ENCODE measurements around the gene CCDC15.
A peak's percentile ranks its signal among the peaks of the same experiment; 100 is the strongest.

CCDC15 gene

DNA sequence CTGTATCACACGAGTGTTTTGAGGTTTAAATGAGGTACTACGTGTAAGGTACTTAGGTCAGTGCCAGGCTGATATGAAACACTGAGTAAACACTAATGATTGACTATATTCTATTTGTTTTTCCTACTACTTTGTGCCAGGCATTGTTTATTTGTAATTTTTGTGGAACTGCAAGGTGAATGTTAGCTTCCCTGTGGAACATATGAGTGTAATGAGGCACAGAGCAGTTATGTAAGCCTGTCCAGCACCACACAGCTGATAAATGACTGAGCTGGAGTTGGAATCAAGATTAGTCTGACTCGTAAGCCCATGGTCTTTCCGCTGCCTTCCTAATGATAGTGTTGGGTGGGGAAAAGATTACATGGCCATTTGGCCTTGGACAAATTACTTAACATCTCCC, 115.0 kb downstream of the CCDC15 start:
- DNase-seq = peak in 3 of 4 experiments; percentile 54 to 70 (median 55)

DNA sequence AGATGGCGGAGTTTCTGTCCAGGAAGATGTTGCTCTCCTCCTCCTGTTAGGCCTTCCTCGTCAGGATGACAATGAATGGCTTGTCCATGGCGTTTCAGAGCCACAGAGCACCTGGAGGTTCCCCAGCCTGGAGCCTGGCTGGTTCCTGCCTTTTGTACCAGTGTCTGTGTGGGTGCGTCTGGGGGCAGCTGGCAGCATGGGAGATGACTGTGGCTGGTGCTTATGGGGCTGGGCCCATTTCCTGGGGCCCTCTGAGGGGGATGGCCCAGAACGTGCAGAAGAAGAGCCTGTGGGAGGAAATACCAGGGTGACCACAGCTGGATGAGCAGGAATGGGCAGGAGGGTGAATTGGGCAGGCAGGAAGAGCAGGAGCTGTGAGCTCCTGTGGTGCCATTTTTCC, 115.8 kb downstream of the CCDC15 start:
- peak; percentile 44 to 80 (median 79) for DNase-seq

DNA sequence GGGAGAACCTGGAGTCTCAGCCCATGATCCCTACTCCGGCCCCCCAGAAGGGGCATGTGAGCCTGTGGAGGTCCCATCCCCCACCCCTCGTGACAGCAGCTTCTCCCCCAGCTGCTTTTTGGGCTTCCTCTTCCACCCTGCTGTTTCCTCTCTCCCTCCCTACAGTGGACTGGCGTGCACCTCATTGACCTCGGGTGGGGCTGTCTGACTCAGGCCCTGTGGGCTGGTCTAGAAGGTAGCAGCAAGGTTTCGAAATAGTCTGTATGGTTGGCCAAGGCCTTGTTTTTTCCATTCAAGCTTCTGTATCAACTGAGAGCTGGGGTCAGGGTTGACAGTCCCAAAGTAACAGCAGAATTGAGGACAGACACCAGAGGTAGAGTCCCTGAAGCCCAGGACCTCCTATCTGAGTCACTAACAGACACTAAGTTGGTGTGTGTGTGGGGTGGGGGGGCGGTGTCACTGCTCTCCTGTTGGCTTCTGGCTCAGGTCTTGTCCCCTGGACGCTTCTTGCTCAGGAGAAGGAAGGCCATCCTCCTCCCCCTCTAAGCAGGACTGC, 116.8 kb downstream of the CCDC15 start:
- DNase-seq = peak; percentile 93 to 98 (median 97)

DNA sequence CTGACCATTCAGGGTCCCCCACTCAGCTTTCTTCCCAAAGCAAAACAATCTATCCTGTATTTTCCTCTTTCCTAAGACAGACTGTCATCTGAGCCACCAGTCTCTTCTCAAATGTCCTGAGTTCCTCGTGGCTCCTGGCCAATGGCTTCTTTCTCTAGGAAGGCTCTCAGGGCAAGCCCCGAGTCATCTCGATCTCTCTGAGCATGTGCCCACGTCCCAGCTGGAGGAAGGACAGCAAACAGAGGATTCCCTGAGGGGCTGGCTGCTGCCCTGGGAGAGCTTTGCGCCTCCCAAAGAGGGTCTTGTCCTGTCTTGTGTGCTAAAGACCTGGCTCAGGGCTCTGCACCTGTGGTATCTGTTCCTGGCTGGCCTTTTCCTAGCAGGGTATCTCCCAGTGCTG, 117.4 kb downstream of the CCDC15 start:
- DNase-seq = peak; percentile 53 to 77 (median 72)

DNA sequence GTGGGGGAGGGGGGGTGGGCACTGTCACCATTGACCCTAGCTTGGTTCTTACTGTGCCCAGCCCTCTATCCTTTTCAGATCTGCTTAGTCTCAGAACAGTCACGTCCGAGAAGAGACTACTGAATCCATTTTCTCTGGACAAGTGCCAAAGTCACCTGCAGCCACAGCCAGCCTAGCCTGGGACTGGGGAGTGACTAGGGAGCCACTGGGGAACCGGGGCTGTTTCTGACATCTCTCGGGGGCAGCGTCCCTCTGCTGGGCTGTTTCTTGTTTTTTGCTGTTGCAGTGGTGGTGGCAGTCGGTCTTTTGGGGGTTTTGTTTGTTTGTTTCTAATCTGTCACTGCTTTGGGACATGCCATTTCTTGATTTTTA, 117.8 kb downstream of the CCDC15 start:
- no peak for DNase-seq

DNA sequence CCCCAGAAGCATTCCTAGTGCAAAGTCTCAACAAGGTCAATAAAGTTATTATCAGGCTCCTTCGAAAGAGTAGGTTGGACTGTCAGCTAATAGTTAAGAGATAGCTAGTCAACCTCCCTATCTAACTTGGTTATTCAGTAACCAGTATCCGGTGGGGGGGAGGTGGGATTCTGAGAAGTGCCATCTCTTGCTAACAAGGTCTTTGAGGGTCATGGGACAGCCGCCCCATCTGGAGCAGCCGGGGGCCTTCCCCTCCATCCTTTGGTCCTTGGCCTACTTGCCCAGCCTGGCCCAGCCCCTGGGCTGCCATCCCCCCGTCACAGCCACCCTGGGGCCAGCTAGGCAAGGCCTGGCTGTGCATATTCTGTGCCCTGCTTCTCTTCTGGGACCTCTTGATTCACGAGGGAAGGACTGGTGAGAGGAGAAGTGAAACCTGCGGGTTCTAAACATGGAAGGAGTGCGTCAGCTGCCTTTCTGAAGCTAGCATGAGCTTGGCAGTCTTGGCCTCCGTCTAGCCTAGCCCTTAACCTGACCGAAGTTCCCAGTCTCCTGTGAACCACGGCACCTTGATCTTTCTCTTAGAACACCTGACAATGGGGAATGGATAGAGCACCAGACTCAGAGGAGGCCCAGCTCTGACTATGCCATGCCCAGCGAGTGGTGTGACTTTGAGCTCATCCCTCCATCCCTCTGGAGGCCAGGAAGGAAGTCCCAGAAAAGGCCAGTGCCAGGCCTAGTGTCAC, 118.4 kb downstream of the CCDC15 start:
- DNase-seq = peak; percentile 86 to 94 (median 91)

DNA sequence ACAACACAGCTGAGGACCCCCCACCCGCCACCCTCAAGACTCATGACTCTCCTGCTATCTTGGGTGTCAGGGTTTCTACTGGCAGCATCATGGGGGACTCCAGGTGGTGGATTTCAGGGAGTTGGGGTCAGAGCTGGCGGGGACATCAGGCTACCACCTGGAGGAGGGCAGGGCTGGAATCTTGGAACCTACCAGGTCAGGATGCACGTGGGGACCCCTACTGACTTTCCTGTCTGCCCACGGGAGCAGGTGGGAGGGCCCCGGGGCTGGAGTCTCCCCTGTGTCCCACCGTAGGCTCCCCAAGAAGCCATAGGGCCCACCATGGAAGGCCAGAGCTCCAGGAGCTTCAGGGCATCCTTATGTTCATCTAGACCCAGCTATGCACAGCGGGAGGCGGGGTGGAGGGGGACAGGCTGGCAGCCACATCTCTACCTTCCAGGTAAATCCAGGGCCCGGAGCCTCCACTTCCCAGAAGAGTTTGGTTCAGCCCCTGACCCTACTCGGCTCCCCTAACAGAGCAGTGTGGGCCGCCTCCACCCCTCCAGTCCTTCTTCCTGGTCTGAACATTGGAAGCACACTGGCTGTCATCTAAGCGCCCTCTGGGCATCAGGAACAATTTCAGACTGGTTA, 119.1 kb downstream of the CCDC15 start:
- DNase-seq = no peak

DNA sequence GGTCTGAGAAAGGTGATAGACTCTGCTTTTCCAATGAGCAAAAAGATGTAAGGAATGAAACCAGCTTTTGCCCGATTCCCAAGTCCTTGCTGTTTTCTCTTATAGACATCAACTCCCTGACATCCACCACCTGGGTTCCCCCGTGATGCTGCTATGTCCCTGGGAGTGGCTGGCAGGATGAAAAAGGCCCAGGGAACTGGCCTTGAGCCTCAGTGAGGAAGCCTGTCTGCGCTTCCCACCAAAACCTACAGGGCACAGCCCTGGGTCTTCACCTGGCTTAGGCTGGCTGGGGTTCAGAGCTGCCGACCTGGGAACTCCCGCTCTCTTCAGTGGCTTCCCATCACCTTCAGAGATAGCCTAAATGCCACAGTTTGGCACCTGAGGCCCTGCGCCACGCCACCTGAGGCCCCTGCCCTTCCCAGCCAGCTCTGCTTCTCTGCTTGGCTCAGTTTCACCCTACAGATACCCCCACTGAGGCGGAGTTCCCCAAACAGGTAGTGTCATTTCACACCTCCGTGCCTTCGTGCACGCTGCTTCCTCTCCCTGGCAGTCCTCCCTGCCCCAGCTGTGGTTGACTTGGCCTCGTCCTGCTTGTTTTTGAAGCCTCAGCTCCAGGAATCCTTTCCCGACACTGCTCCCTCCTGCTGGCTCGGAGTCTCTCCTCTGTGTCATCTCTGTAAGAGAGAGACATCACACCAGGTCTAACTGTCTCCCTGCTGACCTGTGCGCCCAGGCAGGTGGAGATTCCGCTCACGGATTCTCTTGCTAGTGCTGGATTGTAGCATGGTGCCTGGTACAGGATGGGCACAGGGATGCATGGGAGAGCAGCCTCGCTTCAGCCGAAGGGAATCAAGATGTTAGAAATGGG, 119.8 kb downstream of the CCDC15 start:
- DNase-seq = no peak

DNA sequence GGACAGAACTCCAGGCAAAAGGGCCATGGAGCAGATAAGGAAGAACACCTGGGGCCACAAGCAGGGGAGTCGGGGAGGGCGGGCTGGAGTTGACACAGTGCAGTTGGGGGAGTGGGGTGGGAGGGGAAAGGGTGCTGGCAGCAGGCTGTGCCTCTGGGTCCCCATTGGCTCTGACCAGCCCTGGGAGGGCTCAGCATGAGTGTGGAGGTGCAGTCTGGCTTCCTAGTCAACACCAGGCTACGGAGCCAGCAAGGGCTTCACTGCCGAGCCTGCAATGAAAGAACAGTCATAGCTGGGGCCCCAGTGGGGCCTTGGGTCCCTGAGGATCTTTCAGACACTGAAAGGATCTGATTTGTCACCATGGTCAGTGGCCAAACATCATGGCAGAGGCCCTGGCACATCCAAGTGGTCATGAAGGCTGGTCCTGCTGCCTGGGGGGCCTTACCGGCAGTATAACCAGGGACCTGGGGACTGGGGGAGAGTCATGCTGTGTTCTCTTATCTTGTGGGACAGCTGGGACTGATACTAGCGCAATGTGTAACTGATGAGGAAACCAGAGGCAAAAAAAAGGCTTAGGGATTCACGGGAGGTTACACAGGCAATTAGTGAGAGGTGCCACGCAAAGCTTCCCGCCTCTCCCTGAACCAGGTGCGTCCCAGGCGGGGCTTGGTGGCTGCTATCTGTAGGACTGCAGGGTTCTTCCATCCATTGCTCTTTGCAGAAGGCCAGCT, 120.7 kb downstream of the CCDC15 start:
- no peak for DNase-seq

DNA sequence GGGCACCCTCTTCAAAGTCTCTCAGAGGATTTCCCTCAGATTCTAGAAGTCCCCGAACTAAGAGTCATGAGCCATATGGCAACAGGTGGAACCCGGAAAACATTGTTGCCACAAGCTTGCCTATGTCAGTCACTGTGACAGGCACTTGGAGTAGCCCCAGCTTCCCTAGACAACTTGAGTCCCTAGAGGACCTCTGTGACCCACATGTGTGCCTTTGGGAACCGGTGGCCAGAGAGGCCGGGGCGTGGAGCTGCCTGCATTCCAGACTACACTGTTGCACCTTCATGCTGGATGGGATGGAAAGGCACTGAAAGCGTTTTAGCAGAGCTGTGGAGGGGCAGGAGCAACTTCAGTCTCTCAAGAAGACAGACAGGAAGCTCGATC, 121.2 kb downstream of the CCDC15 start:
- no peak for DNase-seq

DNA sequence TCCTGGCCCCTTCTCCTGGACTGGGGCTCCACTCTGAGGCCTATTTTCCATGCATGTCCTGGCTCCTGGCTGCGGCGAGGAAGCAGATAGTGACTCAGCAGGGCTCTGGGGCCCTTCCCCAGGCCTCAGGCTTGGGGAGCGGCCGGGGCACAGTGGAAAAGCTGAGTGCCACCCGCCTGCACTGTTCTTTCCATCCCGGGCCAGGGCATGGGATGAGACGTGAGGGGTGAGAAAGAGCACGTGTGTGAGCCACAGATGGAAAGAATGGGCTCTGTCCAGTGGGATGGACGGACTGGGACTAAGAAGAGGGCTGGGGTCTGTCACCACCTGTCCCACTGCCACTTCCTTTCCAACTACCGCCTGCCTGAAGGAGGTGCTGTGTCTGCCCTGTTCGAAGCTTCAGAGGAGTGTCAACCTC, 121.9 kb downstream of the CCDC15 start:
- DNase-seq = peak in 2 of 4 experiments; percentile 41 to 55

DNA sequence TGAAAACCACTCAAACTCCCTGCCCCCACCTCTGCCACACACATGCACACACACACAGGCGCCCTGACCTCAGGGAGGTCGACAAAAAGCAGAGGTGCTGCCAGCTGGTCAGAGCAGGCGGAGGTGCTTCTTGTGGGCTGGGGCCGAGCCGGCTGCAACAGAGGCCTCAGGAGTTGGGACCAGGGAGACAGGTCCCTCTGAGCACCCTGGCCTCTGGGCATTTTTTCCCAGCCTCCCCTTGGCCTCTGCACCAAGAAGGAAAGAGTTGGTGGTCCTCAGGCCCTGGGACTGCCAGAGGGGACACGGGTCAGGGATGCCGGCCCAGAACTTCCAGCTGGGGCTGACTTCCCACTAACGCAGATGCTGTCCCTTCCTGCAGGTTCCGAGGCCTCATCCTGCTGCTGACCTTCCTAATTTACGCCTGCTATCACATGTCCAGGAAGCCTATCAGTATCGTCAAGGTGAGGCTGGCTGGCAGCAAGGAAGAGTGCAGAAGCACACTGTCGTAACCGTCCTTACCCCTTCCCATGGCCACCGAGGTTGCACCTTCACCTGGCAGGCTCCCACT, 122.5 kb downstream of the CCDC15 start:
- no peak for DNase-seq

DNA sequence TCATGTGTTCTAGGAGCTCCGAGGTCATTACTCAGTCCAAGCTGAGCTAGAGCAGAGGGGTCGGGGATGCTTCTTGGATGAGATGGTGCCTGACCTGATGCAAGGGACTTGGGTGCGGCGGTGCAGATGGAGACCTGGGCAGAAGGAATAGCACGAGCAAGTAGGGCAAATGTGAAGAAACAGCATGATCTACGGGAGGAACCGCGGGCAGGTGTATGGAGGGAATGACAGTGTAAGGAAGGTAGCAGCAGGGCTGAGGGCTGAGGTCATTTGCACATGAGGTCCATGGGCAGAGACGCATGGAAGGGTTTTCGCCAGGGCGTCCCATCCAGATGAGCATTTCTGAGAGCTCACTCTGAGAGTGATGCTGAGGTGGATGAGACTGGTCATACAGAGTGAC, 124.0 kb downstream of the CCDC15 start:
- DNase-seq = no peak

DNA sequence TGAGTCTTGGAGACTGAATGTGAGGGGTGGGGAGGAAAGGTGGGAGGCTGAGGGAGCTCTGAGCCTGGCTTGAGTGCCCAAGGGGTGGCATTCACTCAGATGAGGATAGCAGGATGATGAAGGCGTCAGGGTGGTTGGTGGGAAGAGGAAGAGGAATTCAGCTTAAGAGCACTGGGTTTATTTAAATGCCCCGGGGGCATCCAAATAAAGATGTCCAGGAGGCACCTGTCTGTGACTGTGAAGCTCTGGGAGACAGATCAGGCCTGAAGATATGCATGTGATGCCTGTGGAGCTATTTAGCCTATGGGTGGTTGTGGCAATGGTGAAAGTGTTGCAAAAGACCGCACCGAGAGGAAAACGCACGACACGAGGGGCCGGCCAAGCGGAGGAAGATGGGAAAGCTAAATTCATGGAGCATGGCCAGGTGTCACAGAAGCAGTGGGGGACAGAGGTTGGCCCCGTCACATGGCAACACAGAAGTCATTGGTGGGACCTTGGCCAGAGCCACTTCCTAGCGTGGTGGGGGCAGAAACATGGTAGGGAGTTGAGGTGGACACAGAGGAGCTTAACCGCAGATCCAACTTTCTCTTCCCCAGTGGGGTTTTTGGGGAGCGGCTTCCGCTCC, 124.6 kb downstream of the CCDC15 start:
- no peak for DNase-seq

DNA sequence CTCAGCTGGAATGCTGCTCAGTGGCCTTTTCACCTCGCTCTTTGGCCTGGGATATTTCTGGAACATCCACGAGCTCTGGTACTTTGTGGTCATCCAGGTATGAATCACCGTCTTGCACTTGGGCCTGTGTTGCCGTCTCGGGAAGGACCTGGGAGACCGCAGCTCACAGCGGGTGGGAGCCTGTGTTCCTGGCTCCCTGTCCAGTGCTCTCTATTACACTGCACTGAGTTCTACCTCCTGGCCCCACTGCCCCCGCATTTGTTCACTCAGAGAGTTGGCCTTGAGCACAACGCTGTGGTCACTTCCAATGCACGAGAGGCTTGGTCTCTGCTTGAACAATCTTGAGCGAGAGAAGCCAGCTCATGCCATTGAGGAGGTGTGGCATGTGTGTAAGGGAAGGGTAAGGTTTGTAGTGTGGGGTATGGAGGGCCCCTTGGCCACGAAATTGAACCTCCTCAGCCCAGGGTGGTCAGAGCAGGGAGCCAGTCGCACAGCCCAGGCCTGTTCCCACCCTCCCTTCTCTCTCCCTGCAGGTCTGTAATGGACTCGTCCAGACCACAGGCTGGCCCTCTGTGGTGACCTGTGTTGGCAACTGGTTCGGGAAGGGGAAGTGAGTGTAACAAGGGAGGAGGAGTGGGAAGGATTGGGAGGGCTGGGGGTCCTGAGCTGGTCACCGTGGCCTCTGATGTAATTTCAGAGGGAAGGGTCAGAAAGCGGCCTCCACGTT, 125.3 kb downstream of the CCDC15 start:
- peak; percentile 57 to 79 (median 78) for DNase-seq

DNA sequence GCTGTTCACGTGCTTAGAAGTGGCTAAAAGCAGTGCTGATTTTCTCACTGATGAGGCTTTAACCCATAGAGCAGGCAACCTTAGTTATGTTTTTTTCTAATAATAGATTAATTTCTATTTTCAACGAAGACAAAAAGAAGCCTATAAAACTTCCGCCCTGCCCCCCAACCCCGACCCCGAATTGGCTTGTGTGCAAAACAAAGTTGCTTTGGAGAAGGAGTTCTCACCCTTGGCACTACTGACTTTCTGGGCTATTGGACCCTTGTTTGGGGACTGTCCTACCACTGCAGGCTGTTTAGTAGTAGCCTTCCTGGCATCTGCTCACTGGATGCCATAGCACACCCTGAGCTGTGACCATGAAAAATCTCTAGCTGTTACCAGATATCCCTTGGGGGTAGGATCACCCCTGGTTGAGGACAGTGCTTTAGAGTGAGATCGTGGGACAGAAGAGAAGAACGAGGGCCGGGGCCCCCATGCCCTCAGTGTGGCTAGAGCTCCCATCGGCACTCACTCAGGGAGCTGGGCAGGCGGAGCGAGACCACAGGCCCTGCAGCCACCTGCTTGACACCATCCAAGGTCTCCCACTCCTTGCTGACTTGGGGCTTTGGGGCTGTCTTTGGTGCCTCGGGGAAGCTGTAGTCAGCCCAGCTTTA, 126.0 kb downstream of the CCDC15 start:
- peak in 1 of 4 experiments; percentile 1 for DNase-seq

DNA sequence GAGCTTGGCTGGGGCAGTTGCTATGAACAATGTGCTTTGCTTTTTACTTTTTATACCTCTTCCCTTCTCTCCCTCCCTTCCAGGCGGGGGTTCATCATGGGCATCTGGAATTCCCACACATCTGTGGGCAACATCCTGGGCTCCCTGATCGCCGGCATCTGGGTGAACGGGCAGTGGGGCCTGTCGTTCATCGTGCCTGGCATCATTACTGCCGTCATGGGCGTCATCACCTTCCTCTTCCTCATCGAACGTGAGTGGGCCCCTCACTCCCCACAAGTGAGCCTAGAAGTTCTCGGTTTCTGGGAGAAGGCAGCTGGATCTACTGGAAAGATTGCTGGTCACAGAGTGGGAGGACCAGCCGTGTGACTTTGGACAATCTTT, 126.5 kb downstream of the CCDC15 start:
- peak in 1 of 4 experiments; percentile 1 for DNase-seq

DNA sequence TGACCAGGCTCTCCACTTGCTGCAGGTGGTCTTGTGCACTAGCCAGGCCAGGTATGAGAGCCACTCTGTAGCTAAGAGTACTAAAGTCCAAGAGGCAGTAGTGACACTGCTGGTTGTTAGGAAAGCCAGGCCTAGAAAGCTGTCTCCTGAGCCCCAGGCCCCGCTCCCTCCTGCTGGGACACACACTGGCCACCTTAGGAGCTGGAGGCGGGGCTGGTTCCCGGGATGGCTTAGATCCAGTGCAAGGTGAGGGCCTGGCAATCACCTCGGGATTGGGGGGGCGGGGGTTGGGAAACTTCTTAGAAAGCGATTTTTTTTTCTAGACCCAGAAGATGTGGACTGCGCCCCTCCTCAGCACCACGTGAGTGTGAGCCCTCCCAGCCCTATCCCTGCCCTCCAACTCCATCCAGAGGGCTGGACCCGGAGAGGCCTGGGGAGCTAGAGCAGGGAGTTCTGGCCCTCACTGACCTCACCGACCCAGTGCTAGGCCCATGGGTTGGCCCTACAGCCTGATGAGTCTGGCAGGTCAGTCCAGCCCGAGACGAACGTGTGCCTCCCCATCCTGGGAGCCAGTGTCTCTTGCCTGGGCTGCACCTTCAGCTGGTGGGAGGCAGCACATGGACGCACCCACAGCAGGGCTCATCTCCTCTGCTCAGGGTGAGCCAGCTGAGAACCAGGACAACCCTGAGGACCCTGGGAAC, 127.2 kb downstream of the CCDC15 start:
- DNase-seq = no peak

DNA sequence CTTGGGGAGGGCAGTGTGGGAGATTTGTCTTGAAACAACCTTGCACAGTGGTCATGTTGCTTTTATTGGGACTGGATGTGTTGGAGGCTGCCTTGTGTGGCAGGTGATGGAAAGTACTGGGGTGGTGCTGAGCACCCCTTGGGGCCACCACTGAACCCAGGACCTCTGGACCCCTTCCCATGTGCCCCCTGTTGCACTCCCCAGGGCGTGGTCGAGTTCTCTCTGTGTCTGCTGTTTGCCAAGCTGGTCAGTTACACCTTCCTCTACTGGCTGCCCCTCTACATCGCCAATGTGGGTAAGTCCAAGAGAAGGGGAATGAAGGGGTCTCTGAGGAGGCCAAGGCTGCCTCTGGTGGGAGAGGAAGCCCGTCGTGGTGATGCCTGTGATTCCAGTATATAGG, 128.0 kb downstream of the CCDC15 start:
- no peak for DNase-seq

Measured in suppressor macrophage (primary cell).